Esophagus squamous epithelium (tissue), 5 donors: ENCODE data around the gene DCD. TPM values are rescaled to one million over a fixed set of nuclear protein-coding genes. Genes with fewer than 3 reads are reported as not detected.

Experiments used
- DNase-seq: peaks from one replicate; lab custom pipeline; 2025; lab: John Stamatoyannopoulos, UW
- H3K27ac ChIP-seq, 4 donors: fragments of 200-600 bp; sonication (generic); one replicate each; pipeline ENCODE4 v1.5.1; 2016 to 2019; ENCODE audit warnings: mild to moderate bottlenecking in 1 of 4
- H3K27me3 ChIP-seq, 4 donors: fragments of 200-600 bp; sonication (generic); 1 replicate in 3 of 4; 2 replicates in 1 of 4; pipeline versions ENCODE4 v1.5.1 to v1.6.0; 2017 to 2021; ENCODE audit warnings: antibody characterized with exemption in 1 of 4
- H3K36me3 ChIP-seq, 3 donors: fragments of 200-600 bp; sonication (generic); one replicate each; pipeline ENCODE4 v1.5.1; 2016 to 2019
- H3K4me1 ChIP-seq, 3 donors: fragments of 200-600 bp; sonication (generic); one replicate each; pipeline ENCODE4 v1.5.1; 2017 to 2019
- H3K4me3 ChIP-seq, 4 donors: fragments of 200-600 bp; sonication (generic); 1 replicate in 3 of 4; 2 replicates in 1 of 4; pipeline ENCODE4 v1.5.1; 2016 to 2019; ENCODE audit warnings: mild to moderate bottlenecking in 2 of 4, moderate library complexity in 1 of 4
- H3K9me3 ChIP-seq, 3 donors: fragments of 200-600 bp; sonication (generic); one replicate each; pipeline ENCODE4 v1.5.1; 2016 to 2019
- POLR2A ChIP-seq, 4 donors: fragments of 450-650 bp; IDR thresholded peaks; one replicate each; pipeline ENCODE4 v1.6.1; 2017; ENCODE audit warnings: antibody characterized with exemption in 4 of 4, mild to moderate bottlenecking in 4 of 4, moderate library complexity in 3 of 4
- WGBS, 2 donors: methylation state at CpG; one replicate each; pipeline ENCODE4 v1.1.5; 2018; 5-methylcytosine and 5-hydroxymethylcytosine counted together
- intact Hi-C: fragments of 100-400 bp; cut with DNase I; formaldehyde crosslinking; loops from one replicate; pipeline ENCODE4 v1.15.0; 2022
- total RNA-seq, 4 donors: library from RNA; depleted of rRNA; stranded (reverse); fragments of >200 nt; gene quantifications; one replicate each; pipeline ENCODE4 v1.1.0, GENCODE V29; 2016
- TF ChIP-seq, protein P1 (sequence below), 6 experiments: fragments of 450-650 bp in 4 of 6; fragments of 200-600 bp in 2 of 6; sonication (generic) in 2 of 6; IDR thresholded peaks; one replicate each; pipeline ENCODE4 v1.5.1; 2016 to 2019; ENCODE audit warnings: antibody characterized with exemption in 6 of 6, mild to moderate bottlenecking in 4 of 6, moderate library complexity in 4 of 6
- donor health status: DM: yes; HTN: yes; CAD: no.

The DCD gene
- total RNA-seq, 4 donors from 2014 or later, result not detected

DNA sequence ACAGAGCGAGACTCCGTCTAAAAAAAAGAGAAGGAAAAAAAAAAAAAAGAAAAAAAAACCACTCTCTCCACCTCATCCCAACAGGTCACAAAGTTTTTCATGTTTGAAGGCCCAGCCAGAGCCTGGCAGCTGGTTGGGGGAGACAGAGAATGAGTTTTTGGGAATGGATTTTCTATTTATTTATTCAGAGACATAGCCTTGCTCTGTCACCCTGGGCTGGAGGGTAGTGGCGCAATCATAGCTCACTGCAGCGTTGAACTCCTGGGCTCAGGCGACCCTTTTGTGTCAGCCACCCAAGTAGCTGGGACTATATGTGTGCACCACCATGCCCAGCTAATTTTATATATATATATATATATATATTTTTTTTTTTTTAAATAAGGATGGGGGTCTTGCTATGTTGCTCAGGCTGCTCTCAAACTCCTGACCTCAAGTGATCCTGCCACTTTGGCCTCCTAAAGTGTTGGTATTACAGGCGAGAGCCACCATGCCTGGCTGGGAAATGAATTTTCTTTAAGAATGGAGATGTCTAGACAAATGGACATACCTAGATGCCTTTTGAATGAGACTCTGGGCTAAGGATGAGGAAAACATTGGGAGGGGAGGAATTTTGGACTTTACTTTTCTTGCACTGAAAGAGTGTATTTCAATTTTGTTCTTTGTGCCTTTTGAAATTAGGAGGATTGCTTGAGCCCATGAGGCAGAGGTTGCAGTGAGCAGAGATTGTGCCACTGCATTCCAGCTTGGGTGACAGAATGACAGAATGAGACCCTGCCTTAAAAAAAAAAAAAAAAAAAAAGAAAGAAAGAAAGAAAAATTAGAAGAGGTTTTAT, 42.8 kb downstream of the DCD start:
- Histone ChIP-seq H3K36me3 (no peaks in the 10 kb centered on the region), H3K9me3 (no peaks in the 10 kb centered on the region), H3K4me1 (no peaks in the 10 kb centered on the region), H3K27me3 (peaks cover 0 to 15% (median 0%) of the 10 kb centered on the region in 4 donors), H3K27ac (no peak overlapping the region), H3K4me3 (no peak overlapping the region)
- intact Hi-C loops, result no loop called here
- 83 to 89% methylated on average over 6 of the region's 6 CpGs for WGBS, 2 donors
- DNase-seq, result no peak
- no peak for TF ChIP-seq POLR2A (IDR thresholded peaks at IDR 0.05)
- TF ChIP-seq, protein P1, sequence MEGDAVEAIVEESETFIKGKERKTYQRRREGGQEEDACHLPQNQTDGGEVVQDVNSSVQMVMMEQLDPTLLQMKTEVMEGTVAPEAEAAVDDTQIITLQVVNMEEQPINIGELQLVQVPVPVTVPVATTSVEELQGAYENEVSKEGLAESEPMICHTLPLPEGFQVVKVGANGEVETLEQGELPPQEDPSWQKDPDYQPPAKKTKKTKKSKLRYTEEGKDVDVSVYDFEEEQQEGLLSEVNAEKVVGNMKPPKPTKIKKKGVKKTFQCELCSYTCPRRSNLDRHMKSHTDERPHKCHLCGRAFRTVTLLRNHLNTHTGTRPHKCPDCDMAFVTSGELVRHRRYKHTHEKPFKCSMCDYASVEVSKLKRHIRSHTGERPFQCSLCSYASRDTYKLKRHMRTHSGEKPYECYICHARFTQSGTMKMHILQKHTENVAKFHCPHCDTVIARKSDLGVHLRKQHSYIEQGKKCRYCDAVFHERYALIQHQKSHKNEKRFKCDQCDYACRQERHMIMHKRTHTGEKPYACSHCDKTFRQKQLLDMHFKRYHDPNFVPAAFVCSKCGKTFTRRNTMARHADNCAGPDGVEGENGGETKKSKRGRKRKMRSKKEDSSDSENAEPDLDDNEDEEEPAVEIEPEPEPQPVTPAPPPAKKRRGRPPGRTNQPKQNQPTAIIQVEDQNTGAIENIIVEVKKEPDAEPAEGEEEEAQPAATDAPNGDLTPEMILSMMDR (IDR thresholded peaks at IDR 0.05), result no peak

- H3K9me3 ChIP-seq, result no peaks in the 10 kb centered on the region
- no peak overlapping the region for H3K4me3 ChIP-seq
- H3K36me3 ChIP-seq, result no peaks in the 10 kb centered on the region
- no peak for TF ChIP-seq POLR2A (IDR thresholded peaks at IDR 0.05)
- TF ChIP-seq, protein P1 (IDR thresholded peaks at IDR 0.05), result no peak
- H3K27ac ChIP-seq, result no peak overlapping the region
- DNase-seq, result no peak
- no peaks in the 10 kb centered on the region for H3K4me1 ChIP-seq
- intact Hi-C loops, result no loop called here
- 86 to 89% methylated on average over 1 to 4 of the region's 4 CpGs for WGBS, 2 donors
- H3K27me3 ChIP-seq, result peaks cover 0 to 13% (median 0%) of the 10 kb centered on the region in 4 donors
Measured at GRCh38 chr12:54604436-54604835, 43.7 kb downstream of the DCD start.

- DNase-seq, result no peak
- TF ChIP-seq, protein P1 (IDR thresholded peaks at IDR 0.05), result no peak
- TF ChIP-seq POLR2A (IDR thresholded peaks at IDR 0.05), result no peak
- H3K27ac ChIP-seq, result no peak overlapping the region
- no peaks in the 10 kb centered on the region for H3K9me3 ChIP-seq
- WGBS, 2 donors, result 82 to 89% methylated on average over 2 to 5 of the region's 5 CpGs
- intact Hi-C loops, result no loop called here
- H3K27me3 ChIP-seq, result peaks cover 0 to 13% (median 0%) of the 10 kb centered on the region in 4 donors
- no peak overlapping the region for H3K4me3 ChIP-seq
- H3K36me3 ChIP-seq, result no peaks in the 10 kb centered on the region
- no peaks in the 10 kb centered on the region for H3K4me1 ChIP-seq
Measured at GRCh38 chr12:54603872-54604271, 44.3 kb downstream of the DCD start.

- intact Hi-C loops, result no loop called here
- no peak for TF ChIP-seq POLR2A (IDR thresholded peaks at IDR 0.05)
- TF ChIP-seq, protein P1 (IDR thresholded peaks at IDR 0.05), result peak; percentile 37 to 71 (median 60)
- H3K36me3 ChIP-seq, result no peaks in the 10 kb centered on the region
- no peak overlapping the region for H3K4me3 ChIP-seq
- WGBS, 2 donors, result 14 to 27% methylated on average over 7 to 8 of the region's 8 CpGs
- no peak for DNase-seq
- peaks cover 0 to 11% (median 0%) of the 10 kb centered on the region in 4 donors for H3K27me3 ChIP-seq
- H3K9me3 ChIP-seq, result no peaks in the 10 kb centered on the region
- H3K27ac ChIP-seq, result no peak overlapping the region
- H3K4me1 ChIP-seq, result no peaks in the 10 kb centered on the region
Measured at GRCh38 chr12:54603173-54603814, 44.9 kb downstream of the DCD start.

- WGBS, 2 donors, result 9 to 33% methylated on average over 1 to 2 of the region's 2 CpGs
- Histone ChIP-seq H3K36me3 (no peaks in the 10 kb centered on the region), H3K9me3 (no peaks in the 10 kb centered on the region), H3K4me3 (no peak overlapping the region), H3K4me1 (no peaks in the 10 kb centered on the region), H3K27ac (no peak overlapping the region), H3K27me3 (peaks cover 0 to 9% (median 0%) of the 10 kb centered on the region in 4 donors)
- intact Hi-C loops, result no loop called here
- DNase-seq, result no peak
- TF ChIP-seq, protein P1 (IDR thresholded peaks at IDR 0.05), result no peak
- TF ChIP-seq POLR2A (IDR thresholded peaks at IDR 0.05), result no peak
Measured at GRCh38 chr12:54602661-54603060, 45.5 kb downstream of the DCD start.
